COLO668 (cell line): Measurements from ENCODE around the gene PRSS23.
"Not testable (repeated sequence)": the region's sequence is repeated elsewhere in the genome, so short reads cannot be mapped to it uniquely, and the experiment has no call there.

ENCODE experiments used
- DNase-seq: peaks from one replicate; lab custom pipeline; 2025; ENCODE audit not compliant: unreplicated experiment; lab: John Stamatoyannopoulos, UW

PRSS23 gene

DNA sequence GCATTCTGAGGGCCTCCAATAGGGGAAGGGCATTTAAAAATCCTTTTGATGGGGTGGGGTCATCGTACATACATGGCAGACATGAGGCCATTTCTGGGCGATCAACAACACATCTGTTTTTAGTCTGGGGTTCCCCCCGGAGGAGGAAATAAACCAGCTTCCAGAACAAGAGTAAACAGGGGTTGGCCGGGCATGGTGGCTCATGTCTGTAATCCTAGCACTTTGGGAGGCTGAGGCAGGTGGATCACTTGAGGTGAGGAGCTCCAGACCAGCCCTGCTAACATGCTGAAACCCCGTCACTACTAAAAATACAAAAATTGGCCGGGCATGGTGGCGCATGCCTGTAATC is 12.0 kb downstream of the PRSS23 start:
- DNase-seq: no peak

DNA sequence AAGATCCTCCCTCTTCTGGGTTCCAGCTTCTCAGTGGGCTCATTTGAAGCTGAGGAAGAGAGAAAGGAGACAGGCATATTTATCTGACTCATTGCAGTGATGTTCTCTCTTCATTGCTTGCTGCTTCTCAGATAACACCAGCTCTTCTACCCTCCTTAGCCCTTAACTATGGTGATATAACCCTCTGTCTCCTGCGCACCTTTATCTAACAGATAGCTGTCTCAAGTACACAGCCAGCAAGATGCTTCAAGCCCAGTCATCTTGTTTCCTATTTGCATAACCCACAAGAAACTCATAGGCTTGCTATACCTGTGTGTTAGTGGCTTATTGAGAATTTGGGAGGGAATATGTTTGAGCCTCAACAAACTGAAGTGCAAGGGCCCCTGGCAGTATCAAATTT is 12.6 kb downstream of the PRSS23 start:
- no peak for DNase-seq

DNA sequence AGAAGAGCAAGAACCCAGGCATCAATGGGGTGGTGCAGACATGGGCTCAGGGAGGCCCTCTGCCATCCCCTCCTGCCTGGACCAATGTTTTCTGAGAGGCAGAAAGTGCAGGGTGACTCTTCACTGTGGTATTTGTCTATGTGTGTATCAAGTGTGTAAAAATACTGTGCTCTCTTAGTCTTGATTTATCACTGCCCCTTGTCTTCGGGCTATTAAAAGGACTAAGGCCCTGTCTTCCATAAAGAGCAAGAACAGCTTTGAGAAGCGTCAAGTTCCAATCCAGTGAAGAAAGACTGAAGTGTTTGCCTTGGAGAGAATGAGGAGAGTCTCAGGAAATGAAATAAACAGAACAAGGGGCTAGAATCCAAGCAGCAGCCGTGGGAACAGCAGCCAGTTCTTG is 14.4 kb downstream of the PRSS23 start:
- DNase-seq: no peak

DNA sequence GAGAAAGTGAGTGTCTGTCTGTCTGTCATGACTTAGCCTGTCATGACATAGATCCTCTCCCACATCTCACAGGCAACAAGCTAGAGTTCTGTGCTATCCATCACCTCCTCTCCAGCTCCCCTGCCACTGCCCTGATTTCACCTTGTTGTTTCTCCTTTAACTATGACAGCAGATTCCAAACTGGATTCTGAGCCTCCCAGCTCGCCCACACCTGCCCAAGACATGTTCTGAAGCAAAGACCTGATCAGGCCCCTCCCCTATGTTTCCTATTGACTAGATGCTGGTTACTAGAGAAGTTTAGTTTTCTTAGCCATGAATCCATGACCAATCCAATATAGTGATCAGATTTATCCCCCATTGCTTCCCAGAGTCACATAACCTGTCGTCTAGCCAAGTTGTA is 15.4 kb downstream of the PRSS23 start:
- no peak for DNase-seq

DNA sequence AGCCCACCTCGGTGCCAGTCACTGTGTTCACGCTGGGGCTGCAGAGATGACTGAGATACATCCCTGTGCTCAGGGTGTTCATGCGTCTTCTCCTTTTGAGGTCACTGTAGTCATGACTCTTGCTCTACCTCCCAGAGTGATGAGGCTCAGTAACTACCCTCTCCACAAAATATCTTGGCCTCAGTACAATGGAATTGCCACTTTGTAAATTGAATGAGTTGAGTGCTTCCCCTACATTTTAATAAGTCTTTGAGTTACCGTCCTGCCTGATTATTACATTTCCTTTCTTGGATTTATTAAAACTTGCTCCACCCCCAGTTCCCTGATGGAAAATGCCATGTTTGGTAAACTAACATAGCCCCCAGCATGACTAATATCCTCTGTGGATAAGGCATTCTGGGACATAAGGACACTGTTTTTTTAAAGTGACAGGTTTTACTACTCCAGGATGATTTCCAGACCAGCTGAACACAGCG is 15.9 kb downstream of the PRSS23 start:
- no peak for DNase-seq

DNA sequence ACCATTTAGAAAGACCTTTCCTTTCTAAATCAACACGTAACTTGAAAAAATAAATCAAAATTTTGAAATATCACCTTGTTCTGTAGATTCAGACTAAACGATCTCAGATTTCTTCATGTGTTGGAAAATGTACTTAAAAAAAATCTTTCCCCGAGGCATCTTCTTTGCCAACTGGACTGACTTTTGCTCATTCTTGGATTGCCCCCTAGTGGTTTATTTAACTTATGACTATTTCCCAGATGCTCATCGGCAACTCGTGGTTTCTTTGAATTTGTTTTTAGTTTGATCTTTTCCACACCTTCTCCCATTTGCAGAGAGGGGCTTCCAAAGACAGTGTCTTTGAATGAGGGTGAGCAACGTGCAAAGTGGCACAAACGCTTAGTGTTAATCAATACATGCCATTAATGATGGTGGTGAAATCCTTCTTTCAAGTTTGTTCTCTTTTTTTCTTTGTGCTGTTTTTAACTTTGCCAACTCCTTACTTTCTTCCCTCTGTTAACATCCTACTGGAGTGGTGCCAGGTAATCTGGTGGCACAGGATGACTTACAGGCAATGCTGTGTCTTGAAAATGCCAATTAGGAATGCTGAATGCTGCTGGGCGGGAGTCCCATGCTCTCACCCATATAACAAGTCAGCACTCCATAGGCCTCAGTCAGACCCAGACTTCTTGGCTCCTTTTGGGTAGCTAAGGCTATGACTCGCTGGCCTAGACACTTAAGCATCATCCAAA is 18.3 kb downstream of the PRSS23 start:
- DNase-seq: no peak

DNA sequence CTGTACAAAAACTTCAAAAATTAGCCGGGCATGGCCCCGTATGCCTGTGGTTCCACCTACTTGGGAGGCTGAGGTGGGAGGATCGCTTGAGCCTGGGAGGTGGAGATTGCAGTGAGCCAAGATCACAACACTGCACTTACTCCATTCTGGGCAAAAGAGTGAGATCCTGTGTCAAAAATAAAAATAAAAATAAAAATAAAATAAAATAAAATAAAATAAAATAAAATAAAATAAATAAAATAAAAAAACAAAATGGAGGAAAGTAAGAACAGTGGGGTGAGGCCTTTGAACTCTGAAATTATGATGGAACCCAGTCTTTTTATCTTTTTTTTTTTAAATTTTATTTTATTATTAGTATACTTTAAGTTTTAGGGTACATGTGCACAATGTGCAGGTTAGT is 23.8 kb downstream of the PRSS23 start:
- not testable (repeated sequence) for DNase-seq

DNA sequence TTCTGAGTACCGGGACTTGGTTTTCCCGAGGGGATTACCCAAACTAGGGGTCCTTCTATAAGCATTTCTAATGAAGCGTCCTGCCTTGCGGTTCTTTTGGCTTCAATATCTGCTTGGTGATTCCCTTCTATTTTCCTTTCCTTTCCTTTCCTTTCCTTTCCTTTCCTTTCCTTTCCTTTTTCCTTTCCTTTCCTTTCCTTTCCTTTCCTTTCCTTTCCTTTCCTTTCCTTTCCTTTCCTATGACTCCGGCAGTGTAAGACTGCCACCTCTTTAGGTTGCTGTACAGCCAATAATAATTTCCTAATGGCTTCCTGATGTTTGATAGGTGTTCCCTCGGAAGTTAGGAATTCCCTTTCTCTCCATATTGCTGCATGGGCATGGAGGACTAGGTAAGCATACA is 34.0 kb downstream of the PRSS23 start:
- DNase-seq: not testable (repeated sequence)

DNA sequence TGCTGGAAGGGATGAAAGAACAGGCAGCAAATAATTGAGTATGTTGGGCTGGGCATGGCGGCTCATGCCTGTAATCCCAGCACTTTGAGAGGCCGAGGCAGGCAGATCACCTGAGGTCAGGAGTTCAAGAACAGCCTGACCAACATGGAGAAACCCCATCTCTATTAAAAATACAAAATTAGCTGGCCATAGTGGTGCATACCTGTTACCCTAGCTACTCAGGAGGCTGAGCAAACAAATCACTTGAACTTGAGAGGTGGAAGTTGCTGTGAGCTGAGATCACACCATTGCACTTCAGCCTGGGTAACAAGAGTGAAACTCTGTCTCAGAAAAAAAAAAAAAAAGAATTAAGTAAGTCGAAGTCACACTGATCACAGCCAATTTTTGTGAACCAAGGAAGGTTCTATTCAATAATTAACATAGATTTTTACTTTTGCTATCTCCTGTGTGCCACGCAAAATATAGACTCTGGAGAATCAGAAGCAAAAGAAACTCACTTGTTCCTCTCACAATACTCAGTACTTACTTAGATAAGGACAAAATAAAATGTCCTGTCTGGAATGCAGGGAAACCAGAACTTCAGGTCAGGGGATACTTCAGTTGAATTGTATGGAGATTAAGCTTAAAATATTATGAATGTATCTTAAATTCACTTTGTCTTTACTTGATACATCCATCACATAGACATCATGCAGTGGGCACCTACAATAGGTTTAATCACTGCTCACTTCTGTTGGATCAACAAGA is 44.6 kb downstream of the PRSS23 start:
- DNase-seq: not testable (repeated sequence)

DNA sequence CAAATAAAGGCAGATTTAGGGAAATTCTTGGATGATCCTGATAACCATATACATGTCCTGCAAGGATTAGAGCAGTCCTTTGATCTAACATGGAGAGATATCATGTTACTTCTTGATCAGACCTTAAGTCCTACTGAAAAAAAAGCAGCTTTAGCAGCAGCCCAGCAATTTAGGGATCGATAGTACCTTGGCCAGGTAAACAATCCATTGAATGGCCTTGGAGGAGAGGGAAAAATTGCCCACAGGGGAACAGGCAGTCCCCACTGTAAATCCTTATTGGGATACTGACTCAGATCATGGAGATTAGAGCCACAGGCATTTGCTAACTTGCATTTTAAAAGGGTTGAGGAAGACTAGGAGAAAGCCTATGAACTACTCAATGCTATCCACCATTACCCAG is 47.8 kb downstream of the PRSS23 start:
- DNase-seq: no peak

DNA sequence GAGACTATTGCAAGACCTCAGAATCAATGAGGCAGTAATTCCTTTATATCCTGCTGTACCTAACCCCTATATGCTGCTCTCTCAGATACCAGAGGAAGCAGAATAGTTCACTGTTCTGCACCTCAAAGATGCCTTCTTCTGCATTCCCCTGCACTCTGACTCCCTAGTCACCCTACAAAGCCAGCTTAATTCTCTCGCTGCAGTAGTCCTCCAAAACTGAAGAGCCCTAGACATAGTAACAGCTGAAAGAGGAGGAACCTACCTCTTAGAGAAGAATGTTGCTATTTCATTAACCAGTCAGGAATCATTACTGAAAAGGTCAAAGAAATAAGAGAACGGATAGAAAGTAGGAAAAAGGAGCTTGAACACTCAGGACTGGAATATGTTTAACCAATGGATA is 49.3 kb downstream of the PRSS23 start:
- no peak for DNase-seq
